Common myeloid progenitor, CD34-positive (primary cell): ENCODE data around the gene VAPA.
A peak's percentile ranks its signal among the peaks of the same experiment; 100 is the strongest.
"Not testable (repeated sequence)": the region's sequence is repeated elsewhere in the genome, so short reads cannot be mapped to it uniquely, and the experiment has no call there.

Experiments
- CTCF ChIA-PET: fragments of 350-600 bp; sonication (Branson Sonifier 250); formaldehyde crosslinking; loops from one replicate; lab custom pipeline; 2021; ENCODE audit warnings: antibody characterized with exemption; lab: Charles Lee
- POLR2A ChIA-PET: fragments of 350-600 bp; sonication (Branson Sonifier 250); formaldehyde crosslinking; loops from one replicate; lab custom pipeline; 2021; ENCODE audit warnings: antibody characterized with exemption; lab: Charles Lee
- DNase-seq, 3 donors: peaks; one replicate each; pipeline versions ENCODE4 v3.0.0 to v3.0.0-alpha.2; 2013
- H3K27ac ChIP-seq, 2 experiments: 1 replicate in 1 of 2; 2 replicates in 1 of 2; pipeline ENCODE4 v1.7.0; 2013; ENCODE audit warnings: inconsistent platforms in 2 of 2, low read length in 2 of 2, mild to moderate bottlenecking in 2 of 2, low read depth in 1 of 2, moderate library complexity in 1 of 2; ENCODE audit not compliant: severe bottlenecking in 2 of 2, insufficient read depth in 1 of 2, poor library complexity in 1 of 2
- H3K27me3 ChIP-seq, 5 experiments: replicated peaks in 2 of 5; 1 replicate in 3 of 5; 2 replicates in 2 of 5; pipeline versions ENCODE4 v1.6.1 to v1.7.0; 2013; ENCODE audit warnings: low read length in 4 of 5, mild to moderate bottlenecking in 2 of 5, moderate library complexity in 2 of 5, inconsistent platforms in 1 of 5; ENCODE audit not compliant: insufficient read depth in 5 of 5, control insufficient read depth in 4 of 5
- H3K36me3 ChIP-seq, 4 experiments: 1 replicate in 2 of 4; 2 replicates in 2 of 4; pipeline versions ENCODE4 v1.6.1 to v1.7.0; 2013; ENCODE audit warnings: low read length in 3 of 4, control low read depth in 1 of 4, mild to moderate bottlenecking in 1 of 4; ENCODE audit not compliant: control insufficient read depth in 4 of 4, insufficient read depth in 4 of 4
- H3K4me1 ChIP-seq, 4 experiments: 1 replicate in 3 of 4; 2 replicates in 1 of 4; pipeline versions ENCODE4 v1.6.1 to v1.7.1; 2013; ENCODE audit warnings: low read length in 3 of 4, mild to moderate bottlenecking in 3 of 4, control low read depth in 1 of 4, inconsistent platforms in 1 of 4, moderate library complexity in 1 of 4; ENCODE audit not compliant: control insufficient read depth in 4 of 4, insufficient read depth in 4 of 4; ENCODE audit errors: control extremely low read depth in 1 of 4
- H3K4me3 ChIP-seq, 7 experiments: 1 replicate in 4 of 7; 2 replicates in 3 of 7; pipeline versions ENCODE4 v1.5.1 to v1.7.0; 2013; ENCODE audit warnings: mild to moderate bottlenecking in 7 of 7, low read length in 6 of 7, moderate library complexity in 6 of 7, inconsistent platforms in 2 of 7, low read depth in 2 of 7, control low read depth in 1 of 7; ENCODE audit not compliant: insufficient read depth in 4 of 7, control insufficient read depth in 1 of 7; ENCODE audit errors: extremely low read depth in 1 of 7
- H3K9me3 ChIP-seq, 5 experiments: 1 replicate in 4 of 5; 2 replicates in 1 of 5; pipeline versions ENCODE4 v1.6.1 to v1.7.1; 2013; ENCODE audit warnings: low read length in 4 of 5, mild to moderate bottlenecking in 2 of 5, inconsistent platforms in 1 of 5, low read depth in 1 of 5, moderate library complexity in 1 of 5; ENCODE audit not compliant: control insufficient read depth in 4 of 5, insufficient read depth in 2 of 5; ENCODE audit errors: control extremely low read depth in 1 of 5
- WGBS: methylation state at CpG from one replicate; pipeline ENCODE4 v1.1.5; 2013; ENCODE audit not compliant: insufficient coverage; 5-methylcytosine and 5-hydroxymethylcytosine counted together

Gene VAPA

GRCh38 chr18:9885170-9886004, 28.4 kb upstream of the VAPA start, which contains the start of gene TXNDC2:
TXNDC2 (plus strand) TSS chr18:9885973; CDS start chr18:9886681, 708 bp downstream.
- Histone ChIP-seq H3K27me3 (no peaks in the 10 kb centered on the region), H3K4me1 (no peaks in the 10 kb centered on the region), H3K9me3 (no peaks in the 10 kb centered on the region), H3K27ac (peak within 1 kb of the TSS in 1 of 2 experiments; percentile 56), H3K36me3 (no peaks in the 10 kb centered on the region), H3K4me3 (no peak within 1 kb of the TSS)
- CTCF ChIA-PET: interaction anchor here (1.0 to 1.9 kb wide), 3 partner anchors 9 to 40 kb away, joined by 3 to 5 read pairs (median 3); no protein-coding TSS in a partner anchor
- DNase-seq: no peak
- POLR2A ChIA-PET: no interaction called here
- 95% methylated on average over 6 of the region's 8 CpGs for WGBS

GRCh38 chr18:9886005-9886348, 27.8 kb upstream of the VAPA start:
- Histone ChIP-seq H3K27ac (peak overlapping the region in 1 of 2 experiments; percentile 56), H3K27me3 (no peaks in the 10 kb centered on the region), H3K4me1 (no peaks in the 10 kb centered on the region), H3K9me3 (no peaks in the 10 kb centered on the region), H3K4me3 (no peak overlapping the region), H3K36me3 (no peaks in the 10 kb centered on the region)
- no peak for DNase-seq
- POLR2A ChIA-PET: interaction anchor here (0.6 kb wide), 1 partner anchor 505 kb away, joined by 3 read pairs; no protein-coding TSS in a partner anchor
- WGBS: 100% methylated on average over 1 of the region's 3 CpGs
- CTCF ChIA-PET: interaction anchor here (1.0 kb wide), 1 partner anchor 41 kb away, joined by 3 read pairs; no protein-coding TSS in a partner anchor

- no peak for DNase-seq
- WGBS: 60% methylated on average over 2 of the region's 5 CpGs
- ChIA-PET POLR2A (no interaction called here), CTCF (no interaction called here)
- no peak overlapping the region for H3K4me3 ChIP-seq
- no peak overlapping the region for H3K27ac ChIP-seq
- no peaks in the 10 kb centered on the region for H3K36me3 ChIP-seq
- H3K4me1 ChIP-seq: no peaks in the 10 kb centered on the region
- H3K9me3 ChIP-seq: no peaks in the 10 kb centered on the region
- H3K27me3 ChIP-seq: no peaks in the 10 kb centered on the region
Measured at GRCh38 chr18:9887992-9888391, 25.8 kb upstream of the VAPA start.

- H3K9me3 ChIP-seq: no peaks in the 10 kb centered on the region
- no peak overlapping the region for H3K27ac ChIP-seq
- no peak overlapping the region for H3K4me3 ChIP-seq
- POLR2A ChIA-PET: no interaction called here
- H3K36me3 ChIP-seq: no peaks in the 10 kb centered on the region
- H3K27me3 ChIP-seq: no peaks in the 10 kb centered on the region
- CTCF ChIA-PET: interaction anchor here (1.3 kb wide), 1 partner anchor 18 kb away, joined by 3 read pairs; no protein-coding TSS in a partner anchor
- WGBS: 100% methylated on average over 2 of the region's 5 CpGs
- no peak for DNase-seq
- H3K4me1 ChIP-seq: no peaks in the 10 kb centered on the region
Measured at GRCh38 chr18:9890196-9890595, 23.6 kb upstream of the VAPA start.

- H3K4me3 ChIP-seq: no peak overlapping the region
Measured at GRCh38 chr18:9890957-9891356, 22.9 kb upstream of the VAPA start.

GRCh38 chr18:9891515-9891914, 22.3 kb upstream of the VAPA start:
- H3K36me3 ChIP-seq, H3K4me1 ChIP-seq, CTCF ChIA-PET, H3K27ac ChIP-seq, H3K4me3 ChIP-seq, H3K27me3 ChIP-seq, DNase-seq, H3K9me3 ChIP-seq, POLR2A ChIA-PET: not testable (repeated sequence)
- 93% methylated on average over 3 of the region's 4 CpGs for WGBS

More at GRCh38 chr18:9890957-9891356, 22.9 kb upstream of the VAPA start:
- Histone ChIP-seq H3K9me3 (no peaks in the 10 kb centered on the region), H3K36me3 (no peaks in the 10 kb centered on the region), H3K27me3 (no peaks in the 10 kb centered on the region), H3K4me1 (no peaks in the 10 kb centered on the region), H3K27ac (no peak overlapping the region)
- WGBS: no CpG with 5 or more reads among the region's 1 CpG
- ChIA-PET POLR2A (no interaction called here), CTCF (interaction anchor here (1.3 kb wide), 1 partner anchor 17 kb away, joined by 3 read pairs; no protein-coding TSS in a partner anchor)
- DNase-seq: no peak

- DNase-seq: no peak
- peaks cover 0 to 8% (median 0%) of the 10 kb centered on the region in 4 experiments for H3K4me1 ChIP-seq
- no peak overlapping the region for H3K4me3 ChIP-seq
- no peak overlapping the region for H3K27ac ChIP-seq
- no peaks in the 10 kb centered on the region for H3K36me3 ChIP-seq
- CTCF ChIA-PET: interaction anchor here (1.1 kb wide), 1 partner anchor 10 kb away, joined by 3 read pairs; no protein-coding TSS in a partner anchor
- H3K27me3 ChIP-seq: no peaks in the 10 kb centered on the region
- no peaks in the 10 kb centered on the region for H3K9me3 ChIP-seq
- POLR2A ChIA-PET: interaction anchor here (0.8 kb wide), 1 partner anchor 1510 kb away, joined by 3 read pairs; no protein-coding TSS in a partner anchor
- 100% methylated on average over 4 of the region's 6 CpGs for WGBS
Measured at GRCh38 chr18:9894454-9895068, 19.3 kb upstream of the VAPA start.
